Activated T-helper 1 cell treated with anti-CD3 and anti-CD28 coated beads, Interleukin-2, amount 50 U/mL, for 16 hours (primary cell): Measurements from ENCODE around the gene PLCH1.

Experiments used
- DNase-seq, 2 donors: peaks; one replicate each; pipeline ENCODE4 v3.0.0-alpha.2; 2020; ENCODE audit warnings: low read depth in 1 of 2, low spot score in 1 of 2

PLCH1 gene

GRCh38 chr3:155744626-155745324 is at the start of gene PLCH1:
PLCH1 (minus strand) TSS chr3:155745071; CDS start chr3:155704224, 40,847 bp downstream.
- peak in 1 of 2 donors; percentile 6 for DNase-seq

- DNase-seq = no peak
Measured at GRCh38 chr3:155792532-155792931, 47.7 kb upstream of the PLCH1 start.

- no peak for DNase-seq
Measured at GRCh38 chr3:155791190-155791589, 46.3 kb upstream of the PLCH1 start.

GRCh38 chr3:155790272-155790925 is 45.5 kb upstream of the PLCH1 start:
- DNase-seq = no peak

- no peak for DNase-seq
Measured at GRCh38 chr3:155785662-155786295, 40.9 kb upstream of the PLCH1 start.

GRCh38 chr3:155782390-155782953 is 37.6 kb upstream of the PLCH1 start:
- no peak for DNase-seq

- DNase-seq = no peak
Measured at GRCh38 chr3:155780291-155780690, 35.4 kb upstream of the PLCH1 start.

GRCh38 chr3:155778462-155778861 is 33.6 kb upstream of the PLCH1 start:
- no peak for DNase-seq

GRCh38 chr3:155772801-155773200 is 27.9 kb upstream of the PLCH1 start:
- DNase-seq = no peak

- no peak for DNase-seq
Measured at GRCh38 chr3:155771126-155771525, 26.3 kb upstream of the PLCH1 start.

GRCh38 chr3:155766206-155766605 is 21.3 kb upstream of the PLCH1 start:
- DNase-seq = no peak

GRCh38 chr3:155763870-155764463 is 19.1 kb upstream of the PLCH1 start:
- no peak for DNase-seq

- no peak for DNase-seq
Measured at GRCh38 chr3:155760653-155761052, 15.8 kb upstream of the PLCH1 start.

- no peak for DNase-seq
Measured at GRCh38 chr3:155757577-155757976, 12.7 kb upstream of the PLCH1 start.

GRCh38 chr3:155753038-155753639 is 8.3 kb upstream of the PLCH1 start:
- DNase-seq = no peak

GRCh38 chr3:155748611-155749365 is 3.9 kb upstream of the PLCH1 start:
- DNase-seq = no peak

GRCh38 chr3:155747946-155748290 is 3.0 kb upstream of the PLCH1 start:
- DNase-seq = no peak

GRCh38 chr3:155747286-155747945 is 2.5 kb upstream of the PLCH1 start:
- no peak for DNase-seq

GRCh38 chr3:155746703-155747102 is 1.8 kb upstream of the PLCH1 start:
- DNase-seq = no peak
